MM.1S (cell line): ENCODE data around the gene YPEL1.

Experiments used
- DNase-seq: peaks from one replicate; pipeline ENCODE4 v3.0.0-alpha.2; 2015
- H2AFZ ChIP-seq: fragments of 300-600 bp; sonication (generic); 2 replicates; pipeline ENCODE4 v1.6.0; 2016; ENCODE audit warnings: antibody characterized with exemption, low read length
- H3F3A ChIP-seq: fragments of 300-600 bp; sonication (generic); 2 replicates; pipeline ENCODE4 v1.6.1; 2016; ENCODE audit warnings: mild to moderate bottlenecking, antibody characterized with exemption, low read length, moderate library complexity, mixed read lengths; ENCODE audit not compliant: insufficient read depth
- H3K27ac ChIP-seq: fragments of 300-600 bp; sonication (generic); 2 replicates; pipeline ENCODE4 v1.5.1; 2016; ENCODE audit warnings: mild to moderate bottlenecking, low read length
- H3K27me3 ChIP-seq: fragments of 300-600 bp; sonication (generic); replicated peaks from 2 replicates; pipeline ENCODE4 v1.6.0; 2016; ENCODE audit warnings: low read length; ENCODE audit not compliant: insufficient read depth
- H3K36me3 ChIP-seq: fragments of 300-600 bp; sonication (generic); replicated peaks from 2 replicates; pipeline ENCODE4 v1.6.1; 2016; ENCODE audit warnings: mild to moderate bottlenecking, low read length, mixed read lengths; ENCODE audit not compliant: insufficient read depth
- H3K4me1 ChIP-seq: fragments of 300-600 bp; sonication (generic); 2 replicates; pipeline ENCODE4 v1.6.1; 2016; ENCODE audit warnings: low read length, mixed read lengths
- H3K4me2 ChIP-seq: fragments of 300-600 bp; sonication (generic); 2 replicates; pipeline ENCODE4 v1.6.0; 2016; ENCODE audit warnings: low read depth, low read length
- H3K4me3 ChIP-seq: fragments of 300-600 bp; sonication (generic); 2 replicates; pipeline ENCODE4 v1.5.1; 2016; ENCODE audit warnings: low read length, mixed read lengths
- H3K79me2 ChIP-seq: fragments of 300-600 bp; sonication (generic); 2 replicates; pipeline ENCODE4 v1.6.1; 2016; ENCODE audit warnings: mixed run types, low read length, mixed read lengths
- H3K9ac ChIP-seq: fragments of 300-600 bp; sonication (generic); 2 replicates; pipeline ENCODE4 v1.6.1; 2016; ENCODE audit warnings: low read length, mixed read lengths
- H3K9me2 ChIP-seq: fragments of 300-600 bp; sonication (generic); replicated peaks from 2 replicates; pipeline ENCODE4 v1.6.1; 2016; ENCODE audit warnings: mild to moderate bottlenecking, low read length, mixed read lengths; ENCODE audit not compliant: insufficient read depth
- H3K9me3 ChIP-seq: fragments of 300-600 bp; sonication (generic); replicated peaks from 2 replicates; pipeline ENCODE4 v1.6.1; 2016; ENCODE audit warnings: mild to moderate bottlenecking, low read length, mixed read lengths; ENCODE audit not compliant: insufficient read depth
- H4K20me1 ChIP-seq: fragments of 300-600 bp; sonication (generic); 2 replicates; pipeline ENCODE4 v1.6.1; 2016; ENCODE audit warnings: mild to moderate bottlenecking, low read length, moderate library complexity, mixed read lengths; ENCODE audit not compliant: insufficient read depth
- EZH2 ChIP-seq: fragments of 300-600 bp; sonication (generic); optimal IDR thresholded peaks from 2 replicates; pipeline ENCODE3; 2017; ENCODE audit warnings: low read depth, mild to moderate bottlenecking, antibody characterized with exemption, low read length, mixed read lengths
- EZH2phosphoT487 ChIP-seq: fragments of 300-600 bp; sonication (generic); IDR thresholded peaks from 2 replicates; pipeline ENCODE4 v1.6.1; 2018; ENCODE audit warnings: antibody characterized with exemption, low read length
- TF ChIP-seq, protein P1 (sequence below): fragments of 300-600 bp; sonication (generic); IDR thresholded peaks from 2 replicates; pipeline ENCODE4 v1.5.1; 2016; ENCODE audit warnings: antibody characterized with exemption, low read length, mixed read lengths

Gene YPEL1

DNA sequence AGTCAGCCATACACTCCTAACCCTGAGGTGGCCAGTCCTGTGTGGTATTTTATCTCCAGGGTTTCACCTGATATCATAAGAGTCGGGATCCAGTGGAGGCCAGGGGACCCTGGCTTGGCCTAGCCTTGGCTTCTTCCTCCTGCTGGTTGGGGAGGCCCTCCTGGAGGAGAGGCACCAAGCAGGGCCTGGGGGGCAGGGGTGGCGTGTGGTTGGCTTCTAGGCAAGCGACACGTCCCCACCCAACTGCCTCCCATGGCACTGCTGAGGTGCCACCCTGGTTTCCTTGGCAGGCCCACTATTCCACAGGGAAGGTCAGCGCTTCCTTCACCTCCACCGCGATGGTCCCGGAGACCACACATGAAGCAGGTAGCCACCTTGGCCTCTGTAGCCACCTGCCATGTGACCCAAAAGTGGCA lies 49.4 kb downstream of the YPEL1 start:
- H3K79me2 ChIP-seq: no peaks in the 10 kb centered on the region
- H3K4me1 ChIP-seq: peaks cover 4% of the 10 kb centered on the region
- H3K4me2 ChIP-seq: no peak overlapping the region
- H3K27ac ChIP-seq: no peak overlapping the region
- no peaks in the 10 kb centered on the region for H3K9me2 ChIP-seq
- H3K4me3 ChIP-seq: no peak overlapping the region
- no peaks in the 10 kb centered on the region for H3K27me3 ChIP-seq
- H3K9me3 ChIP-seq: no peaks in the 10 kb centered on the region
- H3K9ac ChIP-seq: no peak overlapping the region
- no peaks in the 10 kb centered on the region; the same call in 1 of the 2 replicates for H3K36me3 ChIP-seq
- H3F3A ChIP-seq: peaks cover 10% of the 10 kb centered on the region
- no peak for TF ChIP-seq EZH2phosphoT487
- no peak for TF ChIP-seq EZH2
- TF ChIP-seq, protein P1, sequence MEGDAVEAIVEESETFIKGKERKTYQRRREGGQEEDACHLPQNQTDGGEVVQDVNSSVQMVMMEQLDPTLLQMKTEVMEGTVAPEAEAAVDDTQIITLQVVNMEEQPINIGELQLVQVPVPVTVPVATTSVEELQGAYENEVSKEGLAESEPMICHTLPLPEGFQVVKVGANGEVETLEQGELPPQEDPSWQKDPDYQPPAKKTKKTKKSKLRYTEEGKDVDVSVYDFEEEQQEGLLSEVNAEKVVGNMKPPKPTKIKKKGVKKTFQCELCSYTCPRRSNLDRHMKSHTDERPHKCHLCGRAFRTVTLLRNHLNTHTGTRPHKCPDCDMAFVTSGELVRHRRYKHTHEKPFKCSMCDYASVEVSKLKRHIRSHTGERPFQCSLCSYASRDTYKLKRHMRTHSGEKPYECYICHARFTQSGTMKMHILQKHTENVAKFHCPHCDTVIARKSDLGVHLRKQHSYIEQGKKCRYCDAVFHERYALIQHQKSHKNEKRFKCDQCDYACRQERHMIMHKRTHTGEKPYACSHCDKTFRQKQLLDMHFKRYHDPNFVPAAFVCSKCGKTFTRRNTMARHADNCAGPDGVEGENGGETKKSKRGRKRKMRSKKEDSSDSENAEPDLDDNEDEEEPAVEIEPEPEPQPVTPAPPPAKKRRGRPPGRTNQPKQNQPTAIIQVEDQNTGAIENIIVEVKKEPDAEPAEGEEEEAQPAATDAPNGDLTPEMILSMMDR: no peak
- peaks cover 6% of the 10 kb centered on the region; the same call in 1 of the 2 replicates for H4K20me1 ChIP-seq
- DNase-seq: no peak
- no peak overlapping the region for H2AFZ ChIP-seq

DNA sequence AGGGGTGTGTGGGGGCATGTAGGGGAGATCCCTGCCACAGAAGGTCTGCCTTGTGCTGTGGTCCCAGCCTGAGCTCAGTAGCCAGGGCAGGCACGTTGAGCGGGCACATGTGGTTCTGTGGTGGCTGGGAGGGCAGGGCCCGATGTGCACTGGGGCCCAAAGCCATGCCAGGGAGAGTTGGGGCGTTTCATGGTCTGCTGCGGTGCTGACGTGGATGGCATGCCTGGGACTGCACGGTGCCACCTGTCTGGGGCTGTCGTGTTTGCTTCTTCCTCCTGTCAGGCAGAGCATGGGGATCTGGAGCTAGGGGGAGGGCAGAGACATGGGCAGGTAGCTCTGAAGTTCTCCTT lies 50.5 kb downstream of the YPEL1 start:
- Histone ChIP-seq H3F3A (peaks cover 5% of the 10 kb centered on the region), H3K9me2 (no peaks in the 10 kb centered on the region), H3K4me1 (peaks cover 4% of the 10 kb centered on the region), H3K27me3 (no peaks in the 10 kb centered on the region), H3K4me3 (no peak overlapping the region), H3K36me3 (no peaks in the 10 kb centered on the region; the same call in 1 of the 2 replicates), H3K4me2 (no peak overlapping the region), H2AFZ (no peak overlapping the region), H3K9ac (no peak overlapping the region), H3K27ac (no peak overlapping the region), H3K9me3 (no peaks in the 10 kb centered on the region), H4K20me1 (peaks cover 6% of the 10 kb centered on the region; the same call in 1 of the 2 replicates), H3K79me2 (no peaks in the 10 kb centered on the region)
- TF ChIP-seq, protein P1: no peak
- no peak for TF ChIP-seq EZH2phosphoT487
- TF ChIP-seq EZH2: no peak
- no peak for DNase-seq

DNA sequence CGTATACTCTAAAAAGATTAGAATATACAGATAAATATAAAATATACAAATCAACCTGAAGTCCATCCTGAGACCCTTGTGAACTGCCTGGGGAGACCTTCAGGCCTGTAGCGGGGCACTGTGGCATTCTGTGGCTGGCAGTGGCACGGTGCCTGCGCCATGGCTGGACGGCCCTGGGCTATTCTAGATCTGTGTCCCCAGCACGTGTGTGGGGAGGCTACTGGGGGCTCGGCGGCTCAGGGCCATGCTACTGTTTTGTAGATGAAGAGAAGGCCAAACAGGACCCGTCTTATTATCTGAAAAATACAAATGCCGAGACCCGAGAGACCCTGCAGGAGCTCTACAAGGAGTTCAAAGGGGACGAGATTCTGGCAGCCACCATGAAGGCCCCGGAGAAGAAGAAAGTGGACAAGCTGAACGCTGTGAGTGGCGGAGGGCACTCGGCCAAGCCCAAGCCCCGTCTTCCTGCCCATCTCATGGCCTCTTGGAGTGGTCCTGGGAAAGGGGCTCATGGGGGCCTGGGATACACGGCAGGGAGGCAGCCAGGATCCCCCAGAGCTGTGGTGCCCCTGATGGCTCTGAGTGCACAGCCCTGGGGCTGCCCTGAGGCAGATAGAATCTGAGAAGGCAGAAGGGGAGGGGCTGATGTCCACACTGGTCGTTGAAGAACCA lies 51.0 kb downstream of the YPEL1 start:
- Histone ChIP-seq H3K9me2 (no peaks in the 10 kb centered on the region), H3K27ac (no peak overlapping the region), H3K79me2 (no peaks in the 10 kb centered on the region), H3K9ac (no peak overlapping the region), H3F3A (0 out of 2 replicates have a peak, but pooled peaks cover under 1% of the 10 kb centered on the region), H2AFZ (no peak overlapping the region), H3K36me3 (no peaks in the 10 kb centered on the region; the same call in 1 of the 2 replicates), H3K9me3 (no peaks in the 10 kb centered on the region), H3K27me3 (no peaks in the 10 kb centered on the region), H3K4me2 (no peak overlapping the region), H4K20me1 (peaks cover 2% of the 10 kb centered on the region; the same call in 1 of the 2 replicates), H3K4me3 (no peak overlapping the region), H3K4me1 (peaks cover under 1% of the 10 kb centered on the region; the same call in 1 of the 2 replicates)
- no peak for DNase-seq
- TF ChIP-seq, protein P1: no peak
- no peak for TF ChIP-seq EZH2phosphoT487
- TF ChIP-seq EZH2: no peak
